HEK293T (cell line): Measurements from ENCODE around the gene SCARB1.

ENCODE experiments used
- ARNT ChIP-seq: fragments of 450-650 bp; IDR thresholded peaks from 2 replicates; pipeline ENCODE4 v1.6.1; 2017; ENCODE audit warnings: mild to moderate bottlenecking
- BHLHE40 ChIP-seq: fragments of 450-650 bp; IDR thresholded peaks from 2 replicates; pipeline ENCODE4 v1.6.1; 2016; ENCODE audit warnings: mild to moderate bottlenecking, moderate library complexity, borderline replicate concordance
- CTBP1 ChIP-seq: fragments of 450-650 bp; IDR thresholded peaks from 2 replicates; pipeline ENCODE4 v1.6.1; 2016; ENCODE audit warnings: borderline replicate concordance
- ELF4 ChIP-seq: fragments of 450-650 bp; IDR thresholded peaks from 2 replicates; pipeline ENCODE4 v1.6.1; 2017; ENCODE audit warnings: antibody characterized with exemption
- FOXA1 ChIP-seq: fragments of 450-650 bp; IDR thresholded peaks from 2 replicates; pipeline ENCODE4 v1.6.1; 2016; ENCODE audit warnings: mild to moderate bottlenecking
- FOXK2 ChIP-seq: fragments of 450-650 bp; IDR thresholded peaks from 2 replicates; pipeline ENCODE4 v1.6.1; 2016; ENCODE audit warnings: mild to moderate bottlenecking
- FOXM1 ChIP-seq: fragments of 450-650 bp; IDR thresholded peaks from 2 replicates; pipeline ENCODE4 v1.6.1; 2017; ENCODE audit warnings: mild to moderate bottlenecking, borderline replicate concordance
- HDGF ChIP-seq: fragments of 450-650 bp; IDR thresholded peaks from 2 replicates; pipeline ENCODE4 v1.6.1; 2017; ENCODE audit warnings: antibody characterized with exemption, borderline replicate concordance
- L3MBTL2 ChIP-seq: fragments of 450-650 bp; conservative IDR thresholded peaks from 2 replicates; pipeline ENCODE4 v1.6.1; 2016; ENCODE audit warnings: mild to moderate bottlenecking
- LEF1 ChIP-seq: fragments of 450-650 bp; IDR thresholded peaks from 2 replicates; pipeline ENCODE4 v1.6.1; 2017; ENCODE audit warnings: mild to moderate bottlenecking, borderline replicate concordance
- NFRKB ChIP-seq: fragments of 450-650 bp; IDR thresholded peaks from 2 replicates; pipeline ENCODE4 v1.6.1; 2016; ENCODE audit warnings: mild to moderate bottlenecking, moderate library complexity
- SP1 ChIP-seq: fragments of 450-650 bp; IDR thresholded peaks from 2 replicates; pipeline ENCODE4 v1.6.1; 2017
- SUZ12 ChIP-seq: fragments of 450-650 bp; IDR thresholded peaks from 2 replicates; pipeline ENCODE4 v1.6.1; 2016; ENCODE audit warnings: mild to moderate bottlenecking
- TARDBP ChIP-seq: fragments of 450-650 bp; IDR thresholded peaks from 2 replicates; pipeline ENCODE4 v1.6.1; 2016

DNA sequence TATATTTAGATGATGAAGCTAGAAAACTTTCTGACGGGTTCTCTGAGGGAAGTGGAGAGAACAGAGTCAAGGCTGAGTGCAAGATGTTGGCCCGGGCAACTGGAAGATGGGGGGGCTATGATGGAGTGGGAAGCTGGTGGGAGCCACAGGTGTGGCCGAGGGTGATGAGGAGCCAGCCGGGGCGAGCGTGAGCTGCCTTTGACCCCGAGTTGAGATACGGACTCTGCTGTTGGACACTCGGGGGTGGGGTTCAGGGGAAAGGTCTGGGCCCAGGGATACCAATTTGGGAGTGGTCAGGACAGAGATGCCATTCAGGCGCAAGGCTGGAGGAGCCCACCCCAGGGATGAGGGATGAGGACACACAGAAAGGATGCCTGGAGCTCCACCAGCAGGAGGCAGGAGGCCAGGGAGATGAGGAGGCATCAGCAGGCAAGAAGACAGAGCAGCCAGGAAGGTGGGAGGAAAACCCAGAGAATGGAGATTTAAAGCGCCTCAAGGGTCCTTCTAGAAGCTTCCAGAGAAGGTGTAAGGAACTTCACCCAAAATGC is 9.0 kb downstream of the SCARB1 start:
- TF ChIP-seq HDGF (no peak), SP1 (no peak), FOXK2 (no peak), LEF1 (no peak), TARDBP (no peak), CTBP1 (no peak), FOXM1 (no peak), SUZ12 (no peak), ARNT (no peak), BHLHE40 (no peak), L3MBTL2 (no peak), FOXA1 (no peak), ELF4 (no peak), NFRKB (no peak)
